Endometrium (tissue), 2 donors: ENCODE results near the gene GPLD1.

Experiments
- FAIRE-seq: peaks from 2 replicates; lab custom pipeline; 2012; peaks lifted over from hg19 to GRCh38; lab: Jason Lieb, UNC
- donor health status: control.
- donor health status: control.

Gene GPLD1

GRCh38 chr6:24501374-24501773 is 12.0 kb upstream of the GPLD1 start:
- no peak for FAIRE-seq

GRCh38 chr6:24500683-24501082 is 11.3 kb upstream of the GPLD1 start:
- FAIRE-seq: no peak

- FAIRE-seq: no peak
Measured at GRCh38 chr6:24497254-24497970, 8.0 kb upstream of the GPLD1 start.

GRCh38 chr6:24494821-24495795 is 5.7 kb upstream of the GPLD1 start, which contains the start of gene ALDH5A1:
Gene ALDH5A1 (plus strand): TSS chr6:24494969. CDS start chr6:24494997, 28 bp downstream.
- no peak for FAIRE-seq

- FAIRE-seq: no peak
Measured at GRCh38 chr6:24493945-24494820, 4.8 kb upstream of the GPLD1 start.

- FAIRE-seq: no peak
Measured at GRCh38 chr6:24492475-24492874, 3.1 kb upstream of the GPLD1 start.

- no peak for FAIRE-seq
Measured at GRCh38 chr6:24490948-24491347, 1.6 kb upstream of the GPLD1 start.

- FAIRE-seq: no peak
Measured at GRCh38 chr6:24489881-24490280, 503 bp upstream of the GPLD1 start.

- FAIRE-seq: no peak
Measured at GRCh38 chr6:24486065-24486464, 3.3 kb downstream of the GPLD1 start.

- no peak for FAIRE-seq
Measured at GRCh38 chr6:24484657-24485323, 4.6 kb downstream of the GPLD1 start.

GRCh38 chr6:24481449-24481848 is 7.9 kb downstream of the GPLD1 start:
- FAIRE-seq: no peak

- FAIRE-seq: no peak
Measured at GRCh38 chr6:24480705-24481104, 8.7 kb downstream of the GPLD1 start.

- no peak for FAIRE-seq
Measured at GRCh38 chr6:24478903-24479302, 10.5 kb downstream of the GPLD1 start.

GRCh38 chr6:24477070-24477469 is 12.3 kb downstream of the GPLD1 start:
- FAIRE-seq: no peak

GRCh38 chr6:24476631-24477030 is 12.7 kb downstream of the GPLD1 start:
- no peak for FAIRE-seq

GRCh38 chr6:24472181-24472580 is 17.2 kb downstream of the GPLD1 start:
- no peak for FAIRE-seq

- no peak for FAIRE-seq
Measured at GRCh38 chr6:24469811-24470210, 19.6 kb downstream of the GPLD1 start.

GRCh38 chr6:24464253-24465038 is 24.9 kb downstream of the GPLD1 start:
- no peak for FAIRE-seq

GRCh38 chr6:24460966-24461365 is 28.4 kb downstream of the GPLD1 start:
- no peak for FAIRE-seq

GRCh38 chr6:24458941-24459340 is 30.4 kb downstream of the GPLD1 start:
- no peak for FAIRE-seq

GRCh38 chr6:24458134-24458533 is 31.2 kb downstream of the GPLD1 start:
- no peak for FAIRE-seq
